GM12865 (cell line): ENCODE results near the gene MBD2.

Experiments used
- DNase-seq: peaks from one replicate; pipeline ENCODE4 v3.0.0; 2010; ENCODE audit warnings: low read depth
- H3K4me3 ChIP-seq: 2 replicates; pipeline ENCODE4 v1.5.1; 2011; ENCODE audit warnings: mild to moderate bottlenecking, low read depth, low read length, control low read depth
- TF ChIP-seq, protein P1 (sequence below): IDR thresholded peaks from 2 replicates; pipeline ENCODE4 v1.5.1; 2011; ENCODE audit warnings: low read length, control low read depth, low read depth, inconsistent platforms; ENCODE audit not compliant: insufficient read depth; ENCODE audit errors: missing control alignments

Gene MBD2

DNA sequence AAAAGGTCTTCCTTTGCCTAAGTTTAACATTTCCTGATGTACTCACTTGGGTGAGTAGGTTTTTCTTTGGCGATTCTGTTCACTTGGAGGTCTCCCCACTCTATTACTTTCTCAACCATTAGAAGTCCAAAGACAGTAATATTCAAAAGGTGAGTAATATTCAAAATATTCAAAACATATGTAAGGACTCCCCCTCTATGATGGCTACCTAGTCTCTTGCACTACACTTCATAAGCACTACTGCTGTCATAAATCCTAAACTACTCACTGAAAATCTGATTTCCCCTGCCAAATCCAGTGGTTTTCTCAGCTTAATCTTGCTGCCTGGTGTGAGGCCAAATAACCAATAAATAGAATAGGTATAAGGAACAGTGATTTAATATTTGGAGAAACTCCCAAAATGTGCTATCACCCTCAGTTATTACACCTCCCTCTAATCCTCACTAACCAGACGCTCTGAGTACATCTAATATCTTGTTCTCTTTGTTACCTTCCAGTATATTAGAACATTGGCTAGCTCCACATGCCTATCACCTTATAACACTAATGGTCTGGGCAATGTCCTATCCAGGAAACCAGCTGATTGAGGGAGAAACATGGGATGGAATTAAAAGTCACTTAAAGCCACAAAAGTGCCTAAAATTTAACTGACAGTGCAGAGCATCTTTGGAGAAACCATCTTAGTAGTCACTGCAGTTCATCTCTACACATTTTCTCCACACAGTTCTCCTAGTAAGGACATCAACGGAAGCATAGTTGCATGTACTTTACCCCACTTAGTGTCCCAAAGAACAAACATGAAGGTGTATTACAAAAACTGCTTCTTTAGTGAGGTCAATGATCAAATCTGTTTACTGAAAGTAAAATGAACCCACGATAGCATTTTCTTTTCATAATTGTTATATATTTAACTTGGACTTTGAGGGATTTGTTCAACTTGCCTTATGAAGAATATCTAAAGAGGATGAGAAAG is 54.8 kb downstream of the MBD2 start:
- no peak overlapping the region for H3K4me3 ChIP-seq
- TF ChIP-seq, protein P1, sequence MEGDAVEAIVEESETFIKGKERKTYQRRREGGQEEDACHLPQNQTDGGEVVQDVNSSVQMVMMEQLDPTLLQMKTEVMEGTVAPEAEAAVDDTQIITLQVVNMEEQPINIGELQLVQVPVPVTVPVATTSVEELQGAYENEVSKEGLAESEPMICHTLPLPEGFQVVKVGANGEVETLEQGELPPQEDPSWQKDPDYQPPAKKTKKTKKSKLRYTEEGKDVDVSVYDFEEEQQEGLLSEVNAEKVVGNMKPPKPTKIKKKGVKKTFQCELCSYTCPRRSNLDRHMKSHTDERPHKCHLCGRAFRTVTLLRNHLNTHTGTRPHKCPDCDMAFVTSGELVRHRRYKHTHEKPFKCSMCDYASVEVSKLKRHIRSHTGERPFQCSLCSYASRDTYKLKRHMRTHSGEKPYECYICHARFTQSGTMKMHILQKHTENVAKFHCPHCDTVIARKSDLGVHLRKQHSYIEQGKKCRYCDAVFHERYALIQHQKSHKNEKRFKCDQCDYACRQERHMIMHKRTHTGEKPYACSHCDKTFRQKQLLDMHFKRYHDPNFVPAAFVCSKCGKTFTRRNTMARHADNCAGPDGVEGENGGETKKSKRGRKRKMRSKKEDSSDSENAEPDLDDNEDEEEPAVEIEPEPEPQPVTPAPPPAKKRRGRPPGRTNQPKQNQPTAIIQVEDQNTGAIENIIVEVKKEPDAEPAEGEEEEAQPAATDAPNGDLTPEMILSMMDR = no peak
- DNase-seq = no peak

DNA sequence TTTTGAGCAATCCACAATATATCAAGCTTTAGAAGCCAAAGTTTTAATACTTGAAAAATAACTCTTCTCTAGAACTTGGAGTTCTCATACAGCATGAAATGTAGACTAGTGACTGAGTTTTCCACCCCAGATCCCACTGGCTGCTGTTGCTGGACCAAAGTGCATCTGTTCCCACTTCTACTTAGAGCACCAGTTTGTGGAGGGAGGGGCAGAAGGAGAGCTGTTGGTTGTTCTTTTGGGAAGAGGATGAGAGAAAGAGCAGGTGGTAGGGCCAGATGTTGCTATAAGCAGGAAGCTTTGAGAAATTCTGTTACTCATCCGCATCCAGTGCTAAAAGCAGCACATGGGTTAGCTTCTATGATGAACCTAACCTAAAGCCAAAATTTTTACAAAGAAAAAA is 59.0 kb downstream of the MBD2 start:
- H3K4me3 ChIP-seq = no peak overlapping the region
- no peak for DNase-seq
- TF ChIP-seq, protein P1 = no peak

DNA sequence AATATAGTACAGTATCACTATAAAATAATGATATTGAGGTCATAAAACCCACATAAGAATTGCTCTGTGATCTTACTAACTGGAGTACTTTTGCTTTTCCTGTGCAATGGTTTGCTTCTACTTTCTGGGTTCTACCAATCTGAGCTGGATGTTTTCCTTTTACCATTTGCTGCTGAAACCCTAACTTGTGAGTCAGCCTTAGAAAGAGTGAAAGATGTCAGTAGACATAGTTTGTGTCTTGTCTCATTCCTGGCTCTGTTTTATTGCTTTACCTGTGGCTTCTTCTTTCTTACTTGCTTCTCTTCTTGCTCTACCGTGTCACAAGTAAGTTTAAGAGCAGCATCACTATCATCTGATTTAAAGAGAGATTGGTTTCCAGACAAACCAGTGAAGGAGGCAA is 61.0 kb downstream of the MBD2 start:
- no peak overlapping the region for H3K4me3 ChIP-seq
- no peak for DNase-seq
- TF ChIP-seq, protein P1 = no peak

DNA sequence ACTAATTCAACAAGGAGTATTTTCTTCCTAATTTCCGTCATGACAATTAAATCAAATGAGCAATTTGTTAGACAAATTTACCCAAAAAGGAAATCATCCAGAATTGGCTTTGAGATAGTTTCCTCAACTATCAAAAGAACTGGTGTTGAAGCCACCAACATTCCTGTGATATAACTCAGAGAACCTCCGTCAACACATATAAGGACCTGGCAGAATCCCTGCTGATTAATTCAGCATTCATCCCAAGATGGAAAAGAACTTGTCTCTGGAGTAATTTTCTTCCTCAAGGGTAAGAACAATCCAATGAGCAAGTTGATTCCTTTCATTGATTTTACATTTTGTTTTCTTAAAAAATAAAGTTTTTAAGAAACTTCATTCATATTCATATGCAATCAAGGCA is 62.0 kb downstream of the MBD2 start:
- TF ChIP-seq, protein P1 = no peak
- no peak for DNase-seq
- no peak overlapping the region for H3K4me3 ChIP-seq

DNA sequence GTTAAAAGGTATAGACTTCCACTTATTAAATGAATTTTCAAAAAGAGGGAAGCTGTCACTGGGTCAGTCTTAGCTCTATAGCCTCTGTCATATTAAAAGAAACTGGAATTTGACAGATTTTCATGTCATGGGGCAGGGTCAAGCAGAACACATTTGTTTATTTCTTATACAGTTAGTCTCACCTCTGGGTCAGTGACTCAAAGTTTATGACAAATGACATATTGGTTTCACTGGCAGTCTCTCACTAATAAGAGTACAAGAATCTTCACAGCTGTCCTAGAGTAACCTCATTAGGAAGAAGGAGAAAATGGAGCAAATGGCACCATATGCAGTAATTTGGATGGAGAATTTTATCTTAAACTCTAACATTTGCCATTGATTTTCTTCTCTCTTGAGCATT is 63.2 kb downstream of the MBD2 start:
- TF ChIP-seq, protein P1 = no peak
- DNase-seq = no peak
- H3K4me3 ChIP-seq = no peak overlapping the region

DNA sequence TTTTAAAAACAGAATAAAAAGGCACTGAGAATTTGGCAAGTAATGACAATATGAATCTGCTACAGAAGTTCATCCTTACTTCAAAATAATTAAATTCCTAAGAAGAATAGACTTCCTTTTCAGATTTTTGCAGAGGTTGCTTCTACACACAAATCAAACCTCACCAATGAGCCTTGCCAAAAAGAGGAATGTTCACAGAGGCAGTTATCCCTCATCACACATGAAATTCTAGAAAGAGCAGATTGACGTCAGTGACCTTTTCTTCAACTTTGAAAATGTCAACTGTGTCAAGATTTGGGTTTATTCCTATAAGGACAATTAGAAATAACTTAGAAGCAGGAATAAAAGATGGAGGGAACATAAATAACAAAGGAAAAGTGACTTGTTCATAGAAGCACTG is 64.6 kb downstream of the MBD2 start:
- H3K4me3 ChIP-seq = no peak overlapping the region
- DNase-seq = no peak
- TF ChIP-seq, protein P1 = no peak

DNA sequence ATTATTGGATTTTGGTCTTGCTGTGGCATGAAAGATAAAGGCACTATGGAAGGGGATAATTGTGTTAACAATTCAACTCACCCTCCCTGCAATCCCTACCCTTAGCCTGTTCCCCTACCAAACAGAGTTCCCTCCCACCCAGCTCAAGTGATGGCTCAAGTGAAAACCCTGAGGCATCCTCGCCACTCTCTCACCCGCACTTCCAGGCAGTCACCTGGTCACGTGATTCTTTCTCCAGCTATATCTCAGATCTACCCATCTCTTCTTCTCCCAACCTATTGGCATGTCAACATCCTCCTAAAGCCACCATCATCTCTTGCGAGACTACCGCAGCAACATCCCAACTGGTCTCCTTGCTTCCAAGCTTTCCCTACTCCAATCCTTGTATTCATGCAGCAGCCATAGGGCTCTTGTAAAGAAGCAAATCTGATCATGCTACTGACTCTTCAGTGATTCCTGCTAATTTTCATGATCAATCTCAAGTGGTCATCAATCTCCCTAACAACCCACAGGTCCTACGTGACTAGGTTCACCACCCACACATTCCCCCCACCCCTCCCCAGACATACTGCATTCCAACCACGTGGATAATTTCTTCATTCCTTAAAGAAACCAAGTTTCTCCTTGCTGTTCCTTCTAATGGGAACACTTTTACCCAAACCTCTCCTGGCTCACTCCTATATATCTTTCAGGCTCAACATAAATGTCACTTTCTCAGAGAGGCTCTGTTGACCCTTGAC is 66.7 kb downstream of the MBD2 start:
- TF ChIP-seq, protein P1 = no peak
- no peak overlapping the region for H3K4me3 ChIP-seq
- no peak for DNase-seq
